Dermis blood vessel endothelial cell (primary cell): ENCODE results near the gene SAMD8. TPM values are rescaled to one million over a fixed set of nuclear protein-coding genes. Genes with fewer than 3 reads are reported as not detected.
"Not testable (repeated sequence)": the region's sequence is repeated elsewhere in the genome, so short reads cannot be mapped to it uniquely, and the experiment has no call there.

Source experiments
- DNase-seq: peaks from one replicate; pipeline ENCODE4 v3.0.0; 2010
- total RNA-seq: library from RNA; depleted of rRNA; stranded (reverse); fragments of >200 nt; gene quantifications from 2 replicates; pipeline ENCODE4 v1.2.3, GENCODE V29; 2014

The SAMD8 gene
- total RNA-seq, 1 donor from 2014 or later, result 34.9 TPM

- no peak for DNase-seq
These were observed 85.6 kb downstream of the SAMD8 start for GRCh38 chr10:75197066-75197465.

- no peak for DNase-seq
These were observed 86.5 kb downstream of the SAMD8 start for GRCh38 chr10:75197906-75198305.

- DNase-seq, result not testable (repeated sequence)
These were observed 88.5 kb downstream of the SAMD8 start for GRCh38 chr10:75199949-75200348.

- DNase-seq, result no peak
These were observed 90.4 kb downstream of the SAMD8 start for GRCh38 chr10:75201793-75202307.

GRCh38 chr10:75202321-75203045, 91.0 kb downstream of the SAMD8 start:
- DNase-seq, result peak; percentile 49

- DNase-seq, result not testable (repeated sequence)
These were observed 91.7 kb downstream of the SAMD8 start for GRCh38 chr10:75203046-75203620.

GRCh38 chr10:75203724-75204123, 92.3 kb downstream of the SAMD8 start:
- DNase-seq, result no peak

GRCh38 chr10:75205908-75206307, 94.5 kb downstream of the SAMD8 start:
- no peak for DNase-seq

GRCh38 chr10:75206638-75207037, 95.2 kb downstream of the SAMD8 start:
- DNase-seq, result not testable (repeated sequence)

- DNase-seq, result no peak
These were observed 95.8 kb downstream of the SAMD8 start for GRCh38 chr10:75207079-75207856.

GRCh38 chr10:75207857-75208144, 96.3 kb downstream of the SAMD8 start:
- DNase-seq, result no peak

- DNase-seq, result no peak
These were observed 96.7 kb downstream of the SAMD8 start for GRCh38 chr10:75208181-75208580.

GRCh38 chr10:75209086-75209920, 97.8 kb downstream of the SAMD8 start:
- DNase-seq, result no peak

- peak; percentile 82 for DNase-seq
These were observed 98.4 kb downstream of the SAMD8 start for GRCh38 chr10:75209921-75210281.

- DNase-seq, result peak; percentile 93
These were observed 99.0 kb downstream of the SAMD8 start, which contains the start of gene VDAC2 for GRCh38 chr10:75210282-75211006. Gene VDAC2 (plus strand): TSS chr10:75210796. CDS start chr10:75211159, 363 bp downstream.

- peak; percentile 71 for DNase-seq
These were observed 99.7 kb downstream of the SAMD8 start for GRCh38 chr10:75211007-75211691.

- no peak for DNase-seq
These were observed 100.9 kb downstream of the SAMD8 start for GRCh38 chr10:75212343-75212742.

GRCh38 chr10:75220274-75220673, 108.8 kb downstream of the SAMD8 start:
- DNase-seq, result no peak

GRCh38 chr10:75221492-75221891, 110.0 kb downstream of the SAMD8 start:
- not testable (repeated sequence) for DNase-seq

- no peak for DNase-seq
These were observed 112.1 kb downstream of the SAMD8 start for GRCh38 chr10:75223507-75223906.

GRCh38 chr10:75226095-75226494, 114.6 kb downstream of the SAMD8 start:
- DNase-seq, result no peak
